ENCODE results near the gene FAM13B.

GRCh38 chr5:137888863-137889759 is 143.8 kb downstream of the FAM13B start, which contains the start of gene PKD2L2:
- TF ChIP-seq GABPA (IDR thresholded peaks at IDR 0.05; ENCODE audit: low read depth) = no peak
- TF ChIP-seq POLR2AphosphoS5 (IDR thresholded peaks at IDR 0.05; ENCODE audit: low read length) = peak; percentile 91; the same call in 1 of the 2 replicates
- peak; percentile 82; the same call in 1 of the 2 replicates for TF ChIP-seq NBN (IDR thresholded peaks at IDR 0.05)
- TF ChIP-seq CTCF (IDR thresholded peaks at IDR 0.05 in 2 of 3, conservative IDR thresholded peaks at IDR 0.05 in 1 of 3; ENCODE audit: control insufficient read depth in 2 of 3, extremely low read depth in 1 of 3, insufficient read depth in 1 of 3, low read depth in 3 of 3, low read length in 3 of 3) = peak in 2 of 3 experiments; percentile 7 to 12; a peak in 1 of 6 replicates
- TF ChIP-seq FOXK2 (IDR thresholded peaks at IDR 0.05) = no peak
- no peak for TF ChIP-seq MAX (IDR thresholded peaks at IDR 0.05; ENCODE audit: low read depth, low read length)
- 0 out of 2 replicates have a peak, but pooled peaks have one; percentile 8 for TF ChIP-seq ZNF24 (IDR thresholded peaks at IDR 0.05)
- no peak for TF ChIP-seq EZH2 (IDR thresholded peaks at IDR 0.05; ENCODE audit: borderline replicate concordance, control insufficient read depth, low read depth, low read length)
- TF ChIP-seq REST (IDR thresholded peaks at IDR 0.05; ENCODE audit: low read depth, low read length) = no peak
- no peak for TF ChIP-seq SKIL (IDR thresholded peaks at IDR 0.05; ENCODE audit: low read depth, poor library complexity, severe bottlenecking)
- TF ChIP-seq RAD21 (IDR thresholded peaks at IDR 0.05; ENCODE audit: insufficient read depth, low read depth, low read length) = no peak

Measured in GM12878 (cell line).